ENCODE results near the gene PRTFDC1. TPM values are rescaled to one million over a fixed set of nuclear protein-coding genes. Genes with fewer than 3 reads are reported as not detected.
"Not testable (repeated sequence)": the region's sequence is repeated elsewhere in the genome, so short reads cannot be mapped to it uniquely, and the experiment has no call there.

Gene PRTFDC1
- total and polyA plus RNA-seq, 10 donors = 0.85 to 3.8 (median 2.6) TPM

DNA sequence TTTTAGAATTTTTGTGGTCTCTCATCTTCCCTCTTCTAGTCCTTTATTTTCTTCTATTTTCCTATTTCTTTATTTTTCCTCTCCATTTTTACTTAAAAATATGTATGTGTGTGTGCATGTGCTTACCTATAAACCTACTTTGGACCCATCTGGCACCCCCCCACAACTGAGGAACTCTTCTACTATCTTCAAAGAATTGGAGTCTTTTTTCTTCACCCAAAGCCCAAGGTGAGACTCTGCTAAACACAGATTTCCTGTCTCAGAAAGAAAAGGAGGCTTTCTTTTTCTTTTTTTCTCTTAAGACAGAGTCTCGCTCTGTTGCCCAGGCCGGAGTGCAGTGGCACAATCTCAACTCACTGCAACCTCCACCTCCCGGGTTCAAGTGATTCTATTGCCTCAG lies 24.2 kb downstream of the PRTFDC1 start:
- TF ChIP-seq, protein P1, sequence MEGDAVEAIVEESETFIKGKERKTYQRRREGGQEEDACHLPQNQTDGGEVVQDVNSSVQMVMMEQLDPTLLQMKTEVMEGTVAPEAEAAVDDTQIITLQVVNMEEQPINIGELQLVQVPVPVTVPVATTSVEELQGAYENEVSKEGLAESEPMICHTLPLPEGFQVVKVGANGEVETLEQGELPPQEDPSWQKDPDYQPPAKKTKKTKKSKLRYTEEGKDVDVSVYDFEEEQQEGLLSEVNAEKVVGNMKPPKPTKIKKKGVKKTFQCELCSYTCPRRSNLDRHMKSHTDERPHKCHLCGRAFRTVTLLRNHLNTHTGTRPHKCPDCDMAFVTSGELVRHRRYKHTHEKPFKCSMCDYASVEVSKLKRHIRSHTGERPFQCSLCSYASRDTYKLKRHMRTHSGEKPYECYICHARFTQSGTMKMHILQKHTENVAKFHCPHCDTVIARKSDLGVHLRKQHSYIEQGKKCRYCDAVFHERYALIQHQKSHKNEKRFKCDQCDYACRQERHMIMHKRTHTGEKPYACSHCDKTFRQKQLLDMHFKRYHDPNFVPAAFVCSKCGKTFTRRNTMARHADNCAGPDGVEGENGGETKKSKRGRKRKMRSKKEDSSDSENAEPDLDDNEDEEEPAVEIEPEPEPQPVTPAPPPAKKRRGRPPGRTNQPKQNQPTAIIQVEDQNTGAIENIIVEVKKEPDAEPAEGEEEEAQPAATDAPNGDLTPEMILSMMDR (IDR thresholded peaks at IDR 0.05 in 8 of 11, conservative IDR thresholded peaks at IDR 0.05 in 3 of 11) = no peak
- TF ChIP-seq POLR2A (IDR thresholded peaks at IDR 0.05) (no peak), POLR2AphosphoS5 (IDR thresholded peaks at IDR 0.05) (no peak)

DNA sequence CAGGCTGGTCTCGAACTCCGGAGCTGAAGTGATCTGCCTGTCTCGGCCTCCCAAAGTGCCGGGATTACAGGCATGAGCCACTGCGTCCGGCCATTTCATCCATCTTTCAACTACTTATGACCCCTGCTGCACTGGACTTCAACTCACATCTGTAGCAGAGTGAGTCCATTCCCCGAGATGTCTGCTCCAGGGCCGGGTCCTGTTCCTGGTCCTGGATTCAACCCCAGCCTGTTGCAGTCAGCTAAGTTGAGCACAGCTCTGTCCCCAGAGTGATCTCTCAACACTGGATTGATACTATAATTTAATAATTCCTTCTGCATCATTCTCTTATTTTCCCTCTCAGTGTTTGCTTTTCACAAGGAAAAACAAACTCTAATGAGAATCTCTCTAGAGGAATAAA lies 25.8 kb downstream of the PRTFDC1 start:
- WGBS, 5 donors = 91 to 96% (median 95%) methylated on average over 8 of the region's 8 CpGs
- TF ChIP-seq POLR2A (IDR thresholded peaks at IDR 0.05) = no peak
- no peak for TF ChIP-seq POLR2AphosphoS5 (IDR thresholded peaks at IDR 0.05)
- TF ChIP-seq, protein P1 (IDR thresholded peaks at IDR 0.05 in 8 of 11, conservative IDR thresholded peaks at IDR 0.05 in 3 of 11) = no peak

More for the DNA sequence above, 24.2 kb downstream of the PRTFDC1 start:
- Histone ChIP-seq H3K27me3 (replicated peaks in 1 of 7) (no peaks in the 10 kb centered on the region), H3K4me1 (peaks cover 0 to 23% (median 1%) of the 10 kb centered on the region in 6 donors), H3K4me3 (no peak overlapping the region), H3K36me3 (no peaks in the 10 kb centered on the region), H3K9me3 (peaks cover 0 to 13% (median 7%) of the 10 kb centered on the region in 8 donors), H3K27ac (no peak overlapping the region)
- 60 to 84% (median 68%) methylated on average over 3 of the region's 3 CpGs for WGBS, 5 donors
- DNase-seq = no peak
- intact Hi-C loops (cut with DNase I; ENCODE audit: low total_unique reads) = no loop called here

DNA sequence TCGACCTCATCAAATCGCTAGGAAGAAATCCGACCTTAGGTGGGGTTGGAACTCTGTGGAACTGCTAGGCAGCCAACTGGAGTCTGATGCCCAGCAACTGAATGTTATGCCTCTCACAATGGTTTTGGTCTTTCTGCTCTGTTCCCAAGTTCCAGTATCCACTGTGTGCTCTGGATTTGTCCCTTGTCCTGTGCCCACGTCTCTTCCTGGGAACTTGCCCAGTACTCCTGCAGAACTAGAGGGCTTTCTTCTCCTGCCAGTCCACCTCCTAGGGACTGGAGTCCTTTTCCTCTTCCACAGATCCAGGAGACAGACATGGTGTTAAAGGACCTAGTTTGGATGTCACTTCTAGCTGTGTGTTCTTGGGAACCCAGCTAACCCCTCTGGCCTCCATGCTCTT lies 26.6 kb downstream of the PRTFDC1 start:
- Histone ChIP-seq H3K9me3 (peaks cover 0 to 14% (median 7%) of the 10 kb centered on the region in 8 donors), H3K36me3 (no peaks in the 10 kb centered on the region), H3K27me3 (replicated peaks in 1 of 7) (no peaks in the 10 kb centered on the region), H3K4me1 (peaks cover 0 to 29% (median 11%) of the 10 kb centered on the region in 6 donors), H3K27ac (no peak overlapping the region), H3K4me3 (no peak overlapping the region)
- intact Hi-C loops (cut with DNase I; ENCODE audit: low total_unique reads) = no loop called here
- DNase-seq = no peak
- no peak for TF ChIP-seq POLR2A (IDR thresholded peaks at IDR 0.05)
- TF ChIP-seq, protein P1 (IDR thresholded peaks at IDR 0.05 in 8 of 11, conservative IDR thresholded peaks at IDR 0.05 in 3 of 11) = no peak
- TF ChIP-seq POLR2AphosphoS5 (IDR thresholded peaks at IDR 0.05) = no peak
- WGBS, 5 donors = 93 to 98% (median 97%) methylated on average over 4 of the region's 4 CpGs

More for the DNA sequence above, 25.8 kb downstream of the PRTFDC1 start:
- H3K27ac ChIP-seq = no peak overlapping the region
- intact Hi-C loops (cut with DNase I; ENCODE audit: low total_unique reads) = no loop called here
- H3K4me1 ChIP-seq = peaks cover 0 to 23% (median 5%) of the 10 kb centered on the region in 6 donors
- H3K27me3 ChIP-seq (replicated peaks in 1 of 7) = no peaks in the 10 kb centered on the region
- H3K4me3 ChIP-seq = no peak overlapping the region
- H3K9me3 ChIP-seq = peaks cover 0 to 14% (median 7%) of the 10 kb centered on the region in 8 donors
- H3K36me3 ChIP-seq = no peaks in the 10 kb centered on the region
- no peak for DNase-seq

DNA sequence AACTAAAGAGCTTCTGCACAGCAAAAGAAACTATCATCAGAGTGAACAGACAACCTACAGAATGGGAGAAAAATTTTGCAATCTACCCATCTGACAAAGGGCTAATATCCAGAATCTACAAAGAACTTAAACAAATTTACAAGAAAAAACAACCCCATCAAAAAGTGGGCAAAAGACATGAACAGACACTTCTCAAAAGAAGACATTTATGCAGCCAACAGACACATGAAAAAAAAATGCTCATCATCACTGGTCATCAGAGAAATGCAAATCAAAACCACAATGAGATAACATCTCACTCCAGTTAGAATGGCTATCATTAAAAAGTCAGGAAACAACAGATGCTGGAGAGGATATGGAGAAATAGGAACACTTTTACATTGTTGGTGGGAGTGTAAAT lies 27.9 kb downstream of the PRTFDC1 start:
- intact Hi-C loops (cut with DNase I; ENCODE audit: low total_unique reads); DNase-seq; H3K36me3 ChIP-seq; H3K27me3 ChIP-seq (replicated peaks in 1 of 7); H3K4me3 ChIP-seq; H3K27ac ChIP-seq: not testable (repeated sequence)
- H3K9me3 ChIP-seq = peaks cover 0 to 22% (median 7%) of the 10 kb centered on the region in 8 donors
- peaks cover 0 to 25% (median 10%) of the 10 kb centered on the region in 6 donors for H3K4me1 ChIP-seq

DNA sequence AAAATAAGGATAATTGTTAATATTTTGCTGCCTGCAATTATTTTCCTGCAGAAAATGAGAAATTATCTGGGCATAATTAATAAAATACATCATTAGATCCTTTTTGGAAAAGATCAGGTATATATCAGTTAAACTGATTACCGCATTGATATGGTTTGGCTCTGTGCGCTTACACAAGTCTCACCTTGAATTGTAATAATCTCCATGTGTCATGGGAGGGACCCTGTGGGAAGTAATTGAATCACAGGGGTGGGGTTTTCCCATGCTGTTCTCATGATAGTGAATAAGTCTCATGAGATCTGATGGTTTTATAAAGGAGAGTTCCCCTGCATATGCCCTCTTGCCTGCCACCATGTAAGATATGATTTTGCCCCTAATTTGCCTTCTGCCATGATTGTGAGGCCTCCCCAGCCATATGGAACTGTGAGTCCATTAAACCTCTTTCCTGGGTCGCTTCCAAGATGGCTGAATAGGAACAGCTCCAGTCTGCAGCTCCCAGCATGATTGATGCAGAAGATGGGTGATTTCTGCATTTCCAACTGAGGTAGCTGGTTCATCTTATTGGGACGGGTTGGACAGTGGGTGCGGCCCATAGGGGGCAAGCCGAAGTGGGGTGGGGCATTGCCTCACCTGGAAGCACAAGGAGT lies 30.1 kb downstream of the PRTFDC1 start:
- not testable (repeated sequence) for H3K27ac ChIP-seq, H3K4me3 ChIP-seq

More for the DNA sequence above, 30.1 kb downstream of the PRTFDC1 start:
- H3K36me3 ChIP-seq; DNase-seq; H3K27me3 ChIP-seq (replicated peaks in 1 of 7); intact Hi-C loops (cut with DNase I; ENCODE audit: low total_unique reads): not testable (repeated sequence)
- WGBS, 5 donors = 82 to 99% (median 93%) methylated on average over 6 of the region's 6 CpGs
- Histone ChIP-seq H3K4me1 (peaks cover 0 to 14% (median 9%) of the 10 kb centered on the region in 6 donors), H3K9me3 (peaks cover 0 to 27% (median 7%) of the 10 kb centered on the region in 8 donors)
